H9 (cell line): ENCODE measurements around the gene CDK10. TPM values are rescaled to one million over a fixed set of nuclear protein-coding genes. Genes with fewer than 3 reads are reported as not detected.

Experiments used
- DNase-seq: peaks from one replicate; pipeline ENCODE4 v3.0.0-alpha.2; 2017
- H2AFZ ChIP-seq: one replicate; pipeline ENCODE4 v1.6.1; 2013; ENCODE audit warnings: mild to moderate bottlenecking, low read length, control low read depth, moderate library complexity
- H2AK5ac ChIP-seq: 2 replicates; pipeline ENCODE4 v1.6.1; 2013; ENCODE audit warnings: low read length, control low read depth, mixed read lengths; ENCODE audit not compliant: insufficient read length
- H2BK120ac ChIP-seq: one replicate; pipeline ENCODE4 v1.6.1; 2013; ENCODE audit warnings: low read depth, mild to moderate bottlenecking, low read length, control low read depth, inconsistent platforms; ENCODE audit not compliant: poor library complexity, severe bottlenecking
- H2BK12ac ChIP-seq: 2 replicates; pipeline ENCODE4 v1.6.1; 2013; ENCODE audit warnings: low read length, control low read depth, mixed read lengths, low read depth; ENCODE audit not compliant: insufficient read length
- H2BK15ac ChIP-seq: 2 replicates; pipeline ENCODE4 v1.6.1; 2013; ENCODE audit warnings: low read depth, low read length, control low read depth
- H2BK20ac ChIP-seq: one replicate; pipeline ENCODE4 v1.6.1; 2013; ENCODE audit warnings: low read depth, mild to moderate bottlenecking, low read length, control low read depth, inconsistent platforms; ENCODE audit not compliant: poor library complexity, severe bottlenecking
- H2BK5ac ChIP-seq: 2 replicates; pipeline ENCODE4 v1.6.1; 2013; ENCODE audit warnings: low read length, control low read depth, mixed read lengths; ENCODE audit not compliant: insufficient read length
- H3K14ac ChIP-seq: 2 replicates; pipeline ENCODE4 v1.6.1; 2013; ENCODE audit warnings: low read length, control low read depth; ENCODE audit not compliant: insufficient read depth
- H3K18ac ChIP-seq: 2 replicates; pipeline ENCODE4 v1.6.1; 2013; ENCODE audit warnings: low read depth, mild to moderate bottlenecking, mixed read lengths, low read length, control low read depth; ENCODE audit not compliant: insufficient read length
- H3K23ac ChIP-seq: 2 replicates; pipeline ENCODE4 v1.6.1; 2013; ENCODE audit warnings: low read length, control low read depth, mixed read lengths, low read depth; ENCODE audit not compliant: insufficient read length
- H3K23me2 ChIP-seq: 2 replicates; pipeline ENCODE4 v1.6.1; 2013; ENCODE audit warnings: low read depth, mild to moderate bottlenecking, mixed read lengths, low read length, control low read depth; ENCODE audit not compliant: insufficient read length, poor library complexity, severe bottlenecking
- H3K27ac ChIP-seq: 2 replicates; pipeline ENCODE4 v1.5.1; 2013; ENCODE audit warnings: low read length, control low read depth, mixed read lengths, low read depth; ENCODE audit not compliant: insufficient read length
- H3K27me3 ChIP-seq: 2 replicates; pipeline ENCODE4 v1.6.1; 2013; ENCODE audit warnings: low read length, control low read depth, inconsistent platforms; ENCODE audit not compliant: insufficient read depth
- H3K4ac ChIP-seq: 2 replicates; pipeline ENCODE4 v1.6.1; 2013; ENCODE audit warnings: low read depth, mild to moderate bottlenecking, control low read depth, inconsistent platforms, low read length, moderate library complexity
- H3K4me1 ChIP-seq: 2 replicates; pipeline ENCODE4 v1.6.1; 2013; ENCODE audit warnings: low read length, control low read depth, inconsistent platforms; ENCODE audit not compliant: insufficient read depth
- H3K4me2 ChIP-seq: 2 replicates; pipeline ENCODE4 v1.6.1; 2013; ENCODE audit warnings: low read length, control low read depth, mixed read lengths; ENCODE audit not compliant: insufficient read length, insufficient read depth
- H3K56ac ChIP-seq: 2 replicates; pipeline ENCODE4 v1.6.1; 2013; ENCODE audit warnings: low read depth, mild to moderate bottlenecking, mixed read lengths, low read length, control low read depth; ENCODE audit not compliant: insufficient read length
- H3K79me1 ChIP-seq: 2 replicates; pipeline ENCODE4 v1.6.1; 2013; ENCODE audit warnings: low read depth, mild to moderate bottlenecking, moderate library complexity, low read length, control low read depth, inconsistent platforms; ENCODE audit not compliant: insufficient read depth, poor library complexity, severe bottlenecking
- H3K79me2 ChIP-seq: 2 replicates; pipeline ENCODE4 v1.6.1; 2013; ENCODE audit warnings: low read length, control low read depth, inconsistent platforms; ENCODE audit not compliant: insufficient read depth
- H3K9ac ChIP-seq: 2 replicates; pipeline ENCODE4 v1.6.1; 2013; ENCODE audit warnings: low read length, control low read depth, mixed read lengths; ENCODE audit not compliant: insufficient read length; ENCODE audit errors: extremely low read depth
- H3K9me3 ChIP-seq: one replicate; pipeline ENCODE4 v1.6.1; 2013; ENCODE audit warnings: low read depth, low read length, inconsistent platforms; ENCODE audit not compliant: control insufficient read depth
- H3T11ph ChIP-seq: one replicate; pipeline ENCODE4 v1.6.1; 2013; ENCODE audit warnings: mild to moderate bottlenecking, low read length, control low read depth, inconsistent platforms
- H4K20me1 ChIP-seq: one replicate; pipeline ENCODE4 v1.6.1; 2013; ENCODE audit not compliant: control insufficient read depth, insufficient read length, insufficient read depth
- H4K5ac ChIP-seq: 2 replicates; pipeline ENCODE4 v1.6.1; 2013; ENCODE audit warnings: low read depth, mild to moderate bottlenecking, mixed read lengths, low read length, control low read depth; ENCODE audit not compliant: insufficient read length
- H4K8ac ChIP-seq: replicated peaks from 2 replicates; pipeline ENCODE4 v1.6.1; 2013; ENCODE audit warnings: low read length, control low read depth, mixed read lengths, low read depth; ENCODE audit not compliant: insufficient read length
- H4K91ac ChIP-seq: 2 replicates; pipeline ENCODE4 v1.6.1; 2013; ENCODE audit warnings: low read depth, mild to moderate bottlenecking, moderate library complexity, mixed read lengths, low read length, control low read depth; ENCODE audit not compliant: insufficient read length
- H3K27ac Mint-ChIP-seq, 3 experiments: 2 replicates in 2 of 3; 3 replicates in 1 of 3; pipeline ENCODE4 v1.8.0; 2020 to 2021; ENCODE audit warnings: mixed read lengths in 3 of 3, mild to moderate bottlenecking in 1 of 3, moderate library complexity in 1 of 3
- H3K27me3 Mint-ChIP-seq: 2 replicates; pipeline ENCODE4 v1.8.0; 2021; ENCODE audit warnings: low read depth, mild to moderate bottlenecking, moderate library complexity, mixed read lengths
- H3K36me3 Mint-ChIP-seq, 3 experiments: 2 replicates in 2 of 3; 3 replicates in 1 of 3; pipeline ENCODE4 v1.8.0; 2020 to 2021; ENCODE audit warnings: low read depth in 3 of 3, mixed read lengths in 3 of 3; ENCODE audit not compliant: insufficient read depth in 1 of 3
- H3K4me1 Mint-ChIP-seq, 2 experiments: 2 replicates each; pipeline ENCODE4 v1.8.0; 2020; ENCODE audit warnings: mixed read lengths in 2 of 2
- H3K4me3 Mint-ChIP-seq, 2 experiments: 2 replicates in 1 of 2; 3 replicates in 1 of 2; pipeline ENCODE4 v1.8.0; 2020 to 2021; ENCODE audit warnings: mild to moderate bottlenecking in 2 of 2, mixed read lengths in 2 of 2, moderate library complexity in 1 of 2
- H3K9me3 Mint-ChIP-seq, 2 experiments: 2 replicates in 1 of 2; 3 replicates in 1 of 2; pipeline ENCODE4 v1.8.0; 2020; ENCODE audit warnings: mild to moderate bottlenecking in 2 of 2, mixed read lengths in 2 of 2, moderate library complexity in 1 of 2
- CTCF ChIP-seq: fragments of 200-600 bp; sonication (generic); conservative IDR thresholded peaks from 3 replicates; pipeline ENCODE4 v1.8.0; 2021; ENCODE audit warnings: antibody characterized with exemption, mild to moderate bottlenecking
- WGBS: extraction: QIAGEN DNeasy Blood & Tissue Kit; methylation state at CpG from one replicate; pipeline ENCODE4 v1.1.7; 2013; ENCODE audit warnings: missing lambda C conversion rate, low lambda C conversion rate, mixed read lengths; ENCODE audit not compliant: insufficient read length; ENCODE audit errors: extremely low coverage; 5-methylcytosine and 5-hydroxymethylcytosine counted together
- total RNA-seq: library from RNA; stranded (reverse); gene quantifications from 2 replicates; pipeline ENCODE4 v1.2.1, GENCODE V29; 2021

Gene CDK10
- total RNA-seq, 1 experiment from 2014 or later: 77.1 TPM

- H3K4me2 ChIP-seq: no peak overlapping the region
- Mint-ChIP-seq H3K27ac (no peak overlapping the region), H3K4me1 (peaks cover 9 to 13% of the 10 kb centered on the region in 2 experiments), H3K36me3 (peaks cover 11 to 36% (median 29%) of the 10 kb centered on the region in 3 experiments; a peak in 6 of 7 replicates), H3K9me3 (no peaks in the 10 kb centered on the region; a peak in 2 of 5 replicates), H3K27me3 (peaks cover 2% of the 10 kb centered on the region; the same call in 1 of the 2 replicates), H3K4me3 (no peak overlapping the region)
- no peak overlapping the region for H3K56ac ChIP-seq
- H4K20me1 ChIP-seq: no peaks in the 10 kb centered on the region
- no peak overlapping the region for H3K14ac ChIP-seq
- H3K9me3 ChIP-seq: no peaks in the 10 kb centered on the region
- no peak overlapping the region for H2BK5ac ChIP-seq
- no peak overlapping the region for H4K5ac ChIP-seq
- peaks cover 5% of the 10 kb centered on the region; the same call in 1 of the 2 replicates for H3K79me2 ChIP-seq
- no peaks in the 10 kb centered on the region for H3K4me1 ChIP-seq
- no peak overlapping the region for H2AK5ac ChIP-seq
- no peak overlapping the region for H4K8ac ChIP-seq
- H3K79me1 ChIP-seq: peaks cover 2% of the 10 kb centered on the region
- H3K27ac ChIP-seq: no peak overlapping the region
- H3K9ac ChIP-seq: no peak overlapping the region
- H3K4ac ChIP-seq: no peak overlapping the region
- no peak overlapping the region for H2BK20ac ChIP-seq
- H4K91ac ChIP-seq: no peak overlapping the region
- no peak overlapping the region for H2BK12ac ChIP-seq
- H2BK15ac ChIP-seq: no peak overlapping the region
- TF ChIP-seq CTCF: no peak
- no peak for DNase-seq
- no peaks in the 10 kb centered on the region for H3K27me3 ChIP-seq
- H2AFZ ChIP-seq: no peak overlapping the region
- no peak overlapping the region for H3K23ac ChIP-seq
- no CpG with 5 or more reads among the region's 10 CpGs for WGBS
- peaks cover 7% of the 10 kb centered on the region for H3K23me2 ChIP-seq
- no peak overlapping the region for H3T11ph ChIP-seq
- H3K18ac ChIP-seq: no peak overlapping the region
- no peak overlapping the region for H2BK120ac ChIP-seq
Measured at GRCh38 chr16:89653656-89654295, 32.7 kb upstream of the CDK10 start.
